HEK293T (cell line): ENCODE measurements around the gene EDN3.
"Not testable (repeated sequence)": the region's sequence is repeated elsewhere in the genome, so short reads cannot be mapped to it uniquely, and the experiment has no call there.

Source experiments
- CTCF ChIA-PET: fragments of 350-600 bp; formaldehyde crosslinking; extraction: SDS; loops from one replicate; lab custom pipeline; 2021; ENCODE audit warnings: antibody characterized with exemption, inconsistent platforms; lab: Yijun Ruan, JAX
- POLR2A ChIA-PET: fragments of 350-600 bp; formaldehyde crosslinking; extraction: SDS; loops from one replicate; lab custom pipeline; 2020; ENCODE audit warnings: antibody characterized with exemption, inconsistent platforms; lab: Yijun Ruan, JAX
- DNase-seq: peaks from one replicate; pipeline ENCODE4 v3.0.0; 2012; ENCODE audit warnings: mixed read lengths; ENCODE audit errors: extremely low spot score
- ARNT ChIP-seq: fragments of 450-650 bp; IDR thresholded peaks from 2 replicates; pipeline ENCODE4 v1.6.1; 2017; ENCODE audit warnings: mild to moderate bottlenecking
- BHLHE40 ChIP-seq: fragments of 450-650 bp; IDR thresholded peaks from 2 replicates; pipeline ENCODE4 v1.6.1; 2016; ENCODE audit warnings: mild to moderate bottlenecking, moderate library complexity, borderline replicate concordance
- CTBP1 ChIP-seq: fragments of 450-650 bp; IDR thresholded peaks from 2 replicates; pipeline ENCODE4 v1.6.1; 2016; ENCODE audit warnings: borderline replicate concordance
- ELF4 ChIP-seq: fragments of 450-650 bp; IDR thresholded peaks from 2 replicates; pipeline ENCODE4 v1.6.1; 2017; ENCODE audit warnings: antibody characterized with exemption
- FOXA1 ChIP-seq: fragments of 450-650 bp; IDR thresholded peaks from 2 replicates; pipeline ENCODE4 v1.6.1; 2016; ENCODE audit warnings: mild to moderate bottlenecking
- FOXK2 ChIP-seq: fragments of 450-650 bp; IDR thresholded peaks from 2 replicates; pipeline ENCODE4 v1.6.1; 2016; ENCODE audit warnings: mild to moderate bottlenecking
- FOXM1 ChIP-seq: fragments of 450-650 bp; IDR thresholded peaks from 2 replicates; pipeline ENCODE4 v1.6.1; 2017; ENCODE audit warnings: mild to moderate bottlenecking, borderline replicate concordance
- HDGF ChIP-seq: fragments of 450-650 bp; IDR thresholded peaks from 2 replicates; pipeline ENCODE4 v1.6.1; 2017; ENCODE audit warnings: antibody characterized with exemption, borderline replicate concordance
- L3MBTL2 ChIP-seq: fragments of 450-650 bp; conservative IDR thresholded peaks from 2 replicates; pipeline ENCODE4 v1.6.1; 2016; ENCODE audit warnings: mild to moderate bottlenecking
- LEF1 ChIP-seq: fragments of 450-650 bp; IDR thresholded peaks from 2 replicates; pipeline ENCODE4 v1.6.1; 2017; ENCODE audit warnings: mild to moderate bottlenecking, borderline replicate concordance
- NFRKB ChIP-seq: fragments of 450-650 bp; IDR thresholded peaks from 2 replicates; pipeline ENCODE4 v1.6.1; 2016; ENCODE audit warnings: mild to moderate bottlenecking, moderate library complexity
- PKNOX1 ChIP-seq: fragments of 450-650 bp; IDR thresholded peaks from 2 replicates; pipeline ENCODE4 v1.6.1; 2016
- SP1 ChIP-seq: fragments of 450-650 bp; IDR thresholded peaks from 2 replicates; pipeline ENCODE4 v1.6.1; 2017
- SUZ12 ChIP-seq: fragments of 450-650 bp; IDR thresholded peaks from 2 replicates; pipeline ENCODE4 v1.6.1; 2016; ENCODE audit warnings: mild to moderate bottlenecking
- TARDBP ChIP-seq: fragments of 450-650 bp; IDR thresholded peaks from 2 replicates; pipeline ENCODE4 v1.6.1; 2016
- ZNF384 ChIP-seq: fragments of 450-650 bp; IDR thresholded peaks from 2 replicates; pipeline ENCODE4 v1.6.1; 2016

The EDN3 gene

GRCh38 chr20:59336540-59336939 is 36.1 kb downstream of the EDN3 start:
- no peak for TF ChIP-seq L3MBTL2
- no peak for TF ChIP-seq SP1
- TF ChIP-seq HDGF = no peak
- TF ChIP-seq ELF4 = no peak
- TF ChIP-seq TARDBP = no peak
- TF ChIP-seq SUZ12 = no peak
- no peak for TF ChIP-seq ARNT
- TF ChIP-seq PKNOX1 = no peak
- no peak for TF ChIP-seq BHLHE40
- ChIA-PET POLR2A (no interaction called here), CTCF (no interaction called here)
- DNase-seq = no peak

- CTCF ChIA-PET = interaction anchor here (0.5 kb wide), 1 partner anchor 90 kb away, joined by 3 read pairs; no protein-coding TSS in a partner anchor
- POLR2A ChIA-PET, DNase-seq: not testable (repeated sequence)
Measured at GRCh38 chr20:59338444-59338843, 38.0 kb downstream of the EDN3 start.

GRCh38 chr20:59340201-59340885 is 39.9 kb downstream of the EDN3 start:
- ChIA-PET POLR2A (no interaction called here), CTCF (no interaction called here)
- DNase-seq = no peak
- TF ChIP-seq HDGF = no peak
- TF ChIP-seq BHLHE40 = no peak
- no peak for TF ChIP-seq FOXA1
- TF ChIP-seq FOXK2 = no peak
- no peak for TF ChIP-seq TARDBP
- TF ChIP-seq FOXM1 = no peak
- TF ChIP-seq CTBP1 = no peak
- TF ChIP-seq LEF1 = no peak

GRCh38 chr20:59341285-59342022 is 41.0 kb downstream of the EDN3 start:
- DNase-seq, POLR2A ChIA-PET, CTCF ChIA-PET: not testable (repeated sequence)

GRCh38 chr20:59342023-59342957 is 41.9 kb downstream of the EDN3 start:
- CTCF ChIA-PET = no interaction called here

GRCh38 chr20:59346061-59346460 is 45.6 kb downstream of the EDN3 start:
- DNase-seq = no peak
- TF ChIP-seq CTBP1 (no peak), NFRKB (no peak), FOXK2 (no peak), LEF1 (no peak), FOXA1 (no peak), ELF4 (no peak), HDGF (no peak), PKNOX1 (no peak), TARDBP (no peak), L3MBTL2 (no peak), ARNT (no peak), SUZ12 (no peak)
- ChIA-PET POLR2A (no interaction called here), CTCF (no interaction called here)

More at GRCh38 chr20:59342023-59342957, 41.9 kb downstream of the EDN3 start:
- POLR2A ChIA-PET = no interaction called here
- no peak for TF ChIP-seq LEF1
- TF ChIP-seq NFRKB = no peak
- TF ChIP-seq PKNOX1 = peak; percentile 87
- no peak for TF ChIP-seq L3MBTL2
- TF ChIP-seq ARNT = no peak
- no peak for TF ChIP-seq ZNF384
- TF ChIP-seq FOXK2 = no peak
- no peak for TF ChIP-seq HDGF
- peak; percentile 48 for DNase-seq
